Epithelial cell of prostate (primary cell): ENCODE data around the gene PRPF40B.

Experiments used
- DNase-seq: peaks from one replicate; pipeline ENCODE4 v3.0.0-alpha.2; 2011; ENCODE audit warnings: low read depth, low spot score
- H3K27ac ChIP-seq: fragments of 450-650 bp; 2 replicates; pipeline ENCODE4 v1.5.1; 2017; ENCODE audit warnings: mild to moderate bottlenecking

Gene PRPF40B

DNA sequence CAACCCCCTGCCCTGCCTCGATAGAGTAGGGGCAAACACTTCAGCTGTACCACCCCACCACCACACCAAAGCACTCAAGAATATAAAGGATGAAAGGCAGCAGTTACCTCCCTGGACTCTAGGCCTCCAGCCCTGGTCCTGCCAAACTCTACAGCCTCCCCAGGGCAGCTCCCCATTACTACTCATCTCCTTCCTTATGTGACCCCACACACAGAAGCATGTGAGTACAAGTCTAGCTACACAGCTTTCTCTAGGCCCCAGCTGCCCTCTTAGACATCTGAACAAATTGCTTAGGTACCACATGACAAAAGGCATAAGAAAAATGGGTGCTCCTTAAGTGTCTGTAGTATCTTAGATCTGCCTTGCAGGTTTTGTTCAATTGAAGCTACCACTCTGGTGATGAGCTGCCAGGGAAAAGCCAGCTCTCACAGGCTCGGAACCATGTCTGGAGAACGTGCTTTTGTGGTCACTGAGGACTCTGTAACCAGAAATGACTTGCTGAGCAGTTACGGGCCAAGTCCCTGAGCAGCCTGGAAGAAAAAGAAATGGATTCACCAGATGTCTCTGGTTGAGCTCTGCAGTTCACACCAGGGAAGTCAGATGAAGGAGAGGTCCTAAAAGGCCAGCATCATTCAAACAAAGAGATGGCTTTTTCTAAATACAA lies 51.1 kb downstream of the PRPF40B start:
- DNase-seq, result no peak
- H3K27ac ChIP-seq, result no peak overlapping the region

- H3K27ac ChIP-seq, result no peak overlapping the region
- DNase-seq, result no peak
Measured at GRCh38 chr12:49675137-49675536, 51.8 kb downstream of the PRPF40B start.

DNA sequence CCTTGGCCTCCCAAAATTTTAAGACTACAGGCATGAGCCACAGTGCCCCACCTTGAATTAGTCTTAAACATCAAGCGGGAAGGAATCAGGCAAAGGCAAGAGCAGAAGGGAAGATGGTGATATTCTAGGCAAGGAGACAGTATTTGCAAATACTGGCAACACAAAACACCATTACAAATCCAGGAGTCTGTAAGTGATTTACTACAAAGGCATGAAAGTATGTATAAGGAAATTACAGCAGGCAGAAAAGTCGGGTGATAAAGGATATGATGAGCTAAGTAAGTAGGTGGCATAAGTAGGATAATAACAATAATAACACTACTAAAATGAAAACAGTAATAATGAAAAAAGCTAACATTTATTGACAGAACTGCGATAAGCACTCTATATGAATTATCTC lies 55.4 kb downstream of the PRPF40B start:
- DNase-seq, result no peak
- H3K27ac ChIP-seq, result no peak overlapping the region

DNA sequence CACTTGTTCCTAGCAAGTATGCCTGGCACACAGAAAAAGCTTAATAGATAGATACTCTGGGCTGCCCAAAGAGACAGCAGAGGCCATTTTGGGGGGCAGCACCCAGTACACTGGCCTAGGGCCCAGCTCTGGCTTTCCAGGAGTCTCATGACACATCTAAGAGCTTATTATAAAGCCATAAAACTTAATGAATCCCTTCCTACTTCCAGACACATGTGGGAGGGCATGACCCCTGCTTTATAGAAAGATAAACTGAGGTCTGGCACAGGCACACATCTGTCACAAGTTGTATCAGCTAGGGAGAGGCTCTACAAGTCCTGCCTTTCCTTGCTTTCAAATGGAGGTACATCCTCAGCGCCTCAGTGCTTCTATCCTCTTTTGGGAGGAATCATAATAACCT lies 56.7 kb downstream of the PRPF40B start:
- no peak overlapping the region for H3K27ac ChIP-seq
- no peak for DNase-seq

GRCh38 chr12:49683599-49684309 lies 60.4 kb downstream of the PRPF40B start:
- no peak for DNase-seq

GRCh38 chr12:49684310-49684854 lies 61.0 kb downstream of the PRPF40B start:
- DNase-seq, result no peak
- no peak overlapping the region for H3K27ac ChIP-seq

More at GRCh38 chr12:49683599-49684309, 60.4 kb downstream of the PRPF40B start:
- no peak overlapping the region for H3K27ac ChIP-seq

DNA sequence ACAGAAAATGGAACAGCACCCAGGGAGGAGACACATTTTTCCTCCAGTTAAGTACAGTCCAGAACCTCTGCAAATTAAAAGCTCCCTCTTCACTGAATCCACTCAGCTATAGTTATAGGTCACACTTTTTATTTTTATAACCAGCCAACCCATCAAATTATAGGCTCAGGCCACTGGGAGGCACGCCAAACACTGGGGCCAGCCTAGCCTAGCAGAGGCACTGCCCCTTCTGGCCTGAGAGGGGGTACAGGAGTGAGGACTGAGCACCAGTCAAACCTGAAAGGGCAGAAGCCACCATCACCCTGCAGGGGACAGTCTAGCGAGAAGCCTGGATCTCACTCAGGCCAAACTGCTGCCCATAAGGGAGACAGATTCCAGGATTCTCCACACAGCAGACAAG lies 64.6 kb downstream of the PRPF40B start:
- DNase-seq, result no peak

GRCh38 chr12:49689237-49689636 lies 65.9 kb downstream of the PRPF40B start:
- DNase-seq, result no peak
- no peak overlapping the region for H3K27ac ChIP-seq

More for the DNA sequence above, 64.6 kb downstream of the PRPF40B start:
- H3K27ac ChIP-seq, result no peak overlapping the region

DNA sequence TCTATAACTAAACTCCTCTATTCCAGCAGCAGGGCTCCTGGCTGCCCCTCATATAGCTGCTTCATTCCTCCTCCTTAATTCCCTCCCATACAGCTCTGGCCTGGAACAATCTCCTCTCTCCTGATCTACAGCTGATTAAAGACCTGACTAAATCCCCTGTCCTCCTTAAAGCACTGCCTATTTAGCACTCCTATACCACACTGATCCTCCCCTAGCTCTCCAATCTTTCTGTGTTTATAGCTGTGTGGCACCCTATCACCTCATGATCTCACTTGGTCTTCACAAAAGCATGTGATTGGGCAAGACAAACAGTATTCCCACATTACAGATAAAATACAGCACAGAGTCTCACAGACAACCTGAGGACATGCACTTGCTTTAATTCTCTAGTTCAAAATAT lies 66.4 kb downstream of the PRPF40B start:
- no peak overlapping the region for H3K27ac ChIP-seq
- no peak for DNase-seq

DNA sequence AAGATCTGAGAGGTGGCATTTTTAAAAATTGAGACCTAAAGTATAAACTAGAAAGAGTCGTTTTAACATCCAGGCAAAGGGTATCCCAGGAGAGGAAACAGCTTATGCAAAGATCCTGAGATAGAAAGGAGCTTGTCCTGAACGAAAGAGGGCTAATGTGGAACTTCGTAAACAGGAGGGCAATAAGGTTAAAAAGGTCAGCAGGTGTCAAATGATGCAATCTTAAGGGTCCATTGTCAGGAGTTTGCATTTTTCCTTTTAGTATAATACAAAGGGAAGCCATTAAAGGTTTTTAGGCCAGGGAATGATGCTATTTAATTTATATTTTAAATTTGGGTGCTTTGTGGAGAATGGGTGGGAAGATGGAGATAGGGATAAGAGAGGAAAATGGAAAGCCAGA lies 69.5 kb downstream of the PRPF40B start:
- no peak for DNase-seq
- no peak overlapping the region for H3K27ac ChIP-seq

GRCh38 chr12:49693931-49694444 lies 70.6 kb downstream of the PRPF40B start:
- no peak for DNase-seq
- H3K27ac ChIP-seq, result no peak overlapping the region
